Dendritic cell treated with granulocyte-macrophage colony-stimulating factor and Interleukin-4, amounts not matched to agents 40 ng/mL and 50 ng/mL, for 4 days (primary cell): ENCODE results near the gene HDAC1.
"Not testable (repeated sequence)": the region's sequence is repeated elsewhere in the genome, so short reads cannot be mapped to it uniquely, and the experiment has no call there.

ENCODE experiments used
- H3K27ac Mint-ChIP-seq: one replicate; pipeline ENCODE4 v1.8.0; 2022; ENCODE audit warnings: mild to moderate bottlenecking, mixed read lengths
- H3K27me3 Mint-ChIP-seq: one replicate; pipeline ENCODE4 v1.8.0; 2022; ENCODE audit warnings: mild to moderate bottlenecking, mixed read lengths
- H3K36me3 Mint-ChIP-seq: one replicate; pipeline ENCODE4 v1.8.0; 2022; ENCODE audit warnings: low read depth, mixed read lengths
- H3K4me1 Mint-ChIP-seq: one replicate; pipeline ENCODE4 v1.8.0; 2022; ENCODE audit warnings: low read depth, mixed read lengths
- H3K4me3 Mint-ChIP-seq: one replicate; pipeline ENCODE4 v1.8.0; 2022; ENCODE audit warnings: mild to moderate bottlenecking, moderate library complexity, mixed read lengths
- H3K9me3 Mint-ChIP-seq: one replicate; pipeline ENCODE4 v1.8.0; 2022; ENCODE audit warnings: mixed read lengths
- intact Hi-C: fragments of 100-400 bp; cut with micrococcal nuclease; formaldehyde crosslinking; loops from one replicate; pipeline ENCODE4 v1.15.0; 2022

Gene HDAC1

GRCh38 chr1:32291708-32292538 lies at the start of gene HDAC1:
Gene HDAC1 (plus strand): TSS chr1:32292083. CDS start chr1:32292170, 87 bp downstream.
- H3K27ac Mint-ChIP-seq: peak within 1 kb of the TSS; percentile 91
- no peaks in the 10 kb centered on the region for H3K9me3 Mint-ChIP-seq
- H3K36me3 Mint-ChIP-seq: peaks cover 40% of the 10 kb centered on the region
- peak within 1 kb of the TSS; percentile 90 for H3K4me3 Mint-ChIP-seq
- intact Hi-C loops: no loop called here
- peaks cover 46% of the 10 kb centered on the region for H3K4me1 Mint-ChIP-seq
- no peaks in the 10 kb centered on the region for H3K27me3 Mint-ChIP-seq

GRCh38 chr1:32242341-32242851 lies 49.5 kb upstream of the HDAC1 start:
- Mint-ChIP-seq H3K4me3 (no peak overlapping the region), H3K27ac (no peak overlapping the region)

GRCh38 chr1:32246888-32247273 lies 45.0 kb upstream of the HDAC1 start, which contains the start of gene FAM167B:
Gene FAM167B (plus strand): TSS chr1:32247222. CDS start chr1:32247422, 200 bp downstream.
- intact Hi-C loops: no loop called here
- H3K4me1 Mint-ChIP-seq: peaks cover 38% of the 10 kb centered on the region
- H3K9me3 Mint-ChIP-seq: no peaks in the 10 kb centered on the region
- no peak within 1 kb of the TSS for H3K27ac Mint-ChIP-seq
- peaks cover 44% of the 10 kb centered on the region for H3K27me3 Mint-ChIP-seq
- H3K4me3 Mint-ChIP-seq: no peak within 1 kb of the TSS
- H3K36me3 Mint-ChIP-seq: no peaks in the 10 kb centered on the region

More at GRCh38 chr1:32242341-32242851, 49.5 kb upstream of the HDAC1 start:
- Mint-ChIP-seq H3K4me1 (peaks cover 34% of the 10 kb centered on the region), H3K9me3 (no peaks in the 10 kb centered on the region), H3K36me3 (no peaks in the 10 kb centered on the region), H3K27me3 (peaks cover 39% of the 10 kb centered on the region)
- intact Hi-C loops: no loop called here

- Mint-ChIP-seq H3K4me3 (no peak overlapping the region), H3K4me1 (peaks cover 38% of the 10 kb centered on the region)
- intact Hi-C loops: no loop called here
These were observed 44.4 kb upstream of the HDAC1 start for GRCh38 chr1:32247452-32247851.

GRCh38 chr1:32247983-32248889 lies 43.6 kb upstream of the HDAC1 start:
- Mint-ChIP-seq H3K36me3 (no peaks in the 10 kb centered on the region), H3K4me3 (peak overlapping the region; percentile 15), H3K9me3 (no peaks in the 10 kb centered on the region), H3K27me3 (peaks cover 44% of the 10 kb centered on the region), H3K4me1 (peaks cover 38% of the 10 kb centered on the region), H3K27ac (no peak overlapping the region)
- intact Hi-C loops: no loop called here

More at GRCh38 chr1:32247452-32247851, 44.4 kb upstream of the HDAC1 start:
- no peaks in the 10 kb centered on the region for H3K36me3 Mint-ChIP-seq
- H3K27me3 Mint-ChIP-seq: peaks cover 44% of the 10 kb centered on the region
- no peak overlapping the region for H3K27ac Mint-ChIP-seq
- no peaks in the 10 kb centered on the region for H3K9me3 Mint-ChIP-seq

- intact Hi-C loops: no loop called here
- no peaks in the 10 kb centered on the region for H3K9me3 Mint-ChIP-seq
These were observed 41.9 kb upstream of the HDAC1 start for GRCh38 chr1:32249831-32250525.

GRCh38 chr1:32250893-32251716 lies 40.8 kb upstream of the HDAC1 start, which contains the start of gene LCK:
Gene LCK (plus strand): TSS chr1:32251265. CDS start chr1:32274330, 23,065 bp downstream.
- Mint-ChIP-seq H3K9me3 (no peaks in the 10 kb centered on the region), H3K4me1 (peaks cover 38% of the 10 kb centered on the region), H3K27me3 (peaks cover 44% of the 10 kb centered on the region), H3K36me3 (no peaks in the 10 kb centered on the region), H3K4me3 (no peak within 1 kb of the TSS), H3K27ac (no peak within 1 kb of the TSS)
- intact Hi-C loops: no loop called here

More at GRCh38 chr1:32249831-32250525, 41.9 kb upstream of the HDAC1 start:
- peaks cover 44% of the 10 kb centered on the region for H3K27me3 Mint-ChIP-seq
- H3K36me3 Mint-ChIP-seq: no peaks in the 10 kb centered on the region
- H3K4me1 Mint-ChIP-seq: peaks cover 38% of the 10 kb centered on the region
- H3K27ac Mint-ChIP-seq: no peak overlapping the region
- no peak overlapping the region for H3K4me3 Mint-ChIP-seq

- Mint-ChIP-seq H3K4me3 (no peak overlapping the region), H3K27me3 (peaks cover 14% of the 10 kb centered on the region), H3K9me3 (no peaks in the 10 kb centered on the region), H3K4me1 (peaks cover 14% of the 10 kb centered on the region), H3K27ac (no peak overlapping the region), H3K36me3 (no peaks in the 10 kb centered on the region)
- intact Hi-C loops: no loop called here
These were observed 36.5 kb upstream of the HDAC1 start for GRCh38 chr1:32255072-32256071.

- Mint-ChIP-seq H3K4me3 (no peak overlapping the region), H3K27me3 (peaks cover 6% of the 10 kb centered on the region), H3K27ac (no peak overlapping the region), H3K36me3 (no peaks in the 10 kb centered on the region), H3K9me3 (no peaks in the 10 kb centered on the region), H3K4me1 (peaks cover 11% of the 10 kb centered on the region)
- intact Hi-C loops: no loop called here
These were observed 35.2 kb upstream of the HDAC1 start for GRCh38 chr1:32256473-32257226.

- peaks cover 4% of the 10 kb centered on the region for H3K27me3 Mint-ChIP-seq
- H3K27ac Mint-ChIP-seq: no peak overlapping the region
- H3K4me1 Mint-ChIP-seq: peaks cover 6% of the 10 kb centered on the region
- no peaks in the 10 kb centered on the region for H3K9me3 Mint-ChIP-seq
- intact Hi-C loops: no loop called here
- no peak overlapping the region for H3K4me3 Mint-ChIP-seq
- H3K36me3 Mint-ChIP-seq: no peaks in the 10 kb centered on the region
These were observed 34.7 kb upstream of the HDAC1 start for GRCh38 chr1:32257227-32257508.

GRCh38 chr1:32263236-32263593 lies 28.7 kb upstream of the HDAC1 start:
- H3K4me3 Mint-ChIP-seq, H3K27me3 Mint-ChIP-seq, intact Hi-C loops, H3K36me3 Mint-ChIP-seq, H3K9me3 Mint-ChIP-seq, H3K27ac Mint-ChIP-seq: not testable (repeated sequence)
- H3K4me1 Mint-ChIP-seq: peaks cover 11% of the 10 kb centered on the region
